ENCODE data around the gene FBLN7.

The FBLN7 gene

GRCh38 chr2:112152476-112153178, 14.4 kb downstream of the FBLN7 start:
- Mint-ChIP-seq H3K4me1 (peaks cover 27% of the 10 kb centered on the region), H3K36me3 (ENCODE audit: low read depth) (no peaks in the 10 kb centered on the region), H3K4me3 (no peak overlapping the region), H3K27ac (no peak overlapping the region), H3K27me3 (ENCODE audit: low read depth) (peaks cover 5% of the 10 kb centered on the region), H3K9me3 (no peaks in the 10 kb centered on the region)
- TF ChIP-seq CTCF (IDR thresholded peaks at IDR 0.05; ENCODE audit: unreplicated experiment in 3 of 3), result no peak

- TF ChIP-seq CTCF (IDR thresholded peaks at IDR 0.05; ENCODE audit: unreplicated experiment in 3 of 3), result no peak
- Mint-ChIP-seq H3K4me3 (no peak overlapping the region), H3K27ac (no peak overlapping the region), H3K4me1 (peaks cover 22% of the 10 kb centered on the region), H3K27me3 (ENCODE audit: low read depth) (peaks cover 5% of the 10 kb centered on the region), H3K36me3 (ENCODE audit: low read depth) (no peaks in the 10 kb centered on the region), H3K9me3 (no peaks in the 10 kb centered on the region)
These were observed 14.9 kb downstream of the FBLN7 start for GRCh38 chr2:112153179-112153490.

DNA sequence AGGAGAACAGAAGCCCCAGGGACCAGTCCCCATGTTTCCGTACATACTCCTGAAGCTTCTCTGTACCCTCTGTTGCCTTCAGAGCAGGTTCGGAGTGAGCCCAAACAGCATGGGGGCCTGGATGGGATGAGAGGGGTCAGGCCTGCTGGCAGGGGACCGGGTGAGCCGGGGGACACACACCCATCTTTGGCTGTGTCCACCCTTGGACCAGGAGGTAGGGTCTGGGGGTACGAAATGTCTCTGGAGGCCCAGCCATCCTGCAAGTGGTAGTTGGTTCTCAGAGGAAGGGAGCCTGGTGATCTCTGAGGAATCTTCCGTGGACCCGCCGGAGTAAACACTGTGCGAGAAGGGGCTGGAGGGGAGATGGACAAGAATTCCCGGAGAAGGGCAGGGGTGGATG, 15.3 kb downstream of the FBLN7 start:
- Mint-ChIP-seq H3K4me3 (no peak overlapping the region), H3K9me3 (no peaks in the 10 kb centered on the region), H3K4me1 (peaks cover 19% of the 10 kb centered on the region), H3K27ac (no peak overlapping the region), H3K27me3 (ENCODE audit: low read depth) (peaks cover 4% of the 10 kb centered on the region), H3K36me3 (ENCODE audit: low read depth) (no peaks in the 10 kb centered on the region)
- TF ChIP-seq CTCF (IDR thresholded peaks at IDR 0.05; ENCODE audit: unreplicated experiment in 3 of 3), result no peak

DNA sequence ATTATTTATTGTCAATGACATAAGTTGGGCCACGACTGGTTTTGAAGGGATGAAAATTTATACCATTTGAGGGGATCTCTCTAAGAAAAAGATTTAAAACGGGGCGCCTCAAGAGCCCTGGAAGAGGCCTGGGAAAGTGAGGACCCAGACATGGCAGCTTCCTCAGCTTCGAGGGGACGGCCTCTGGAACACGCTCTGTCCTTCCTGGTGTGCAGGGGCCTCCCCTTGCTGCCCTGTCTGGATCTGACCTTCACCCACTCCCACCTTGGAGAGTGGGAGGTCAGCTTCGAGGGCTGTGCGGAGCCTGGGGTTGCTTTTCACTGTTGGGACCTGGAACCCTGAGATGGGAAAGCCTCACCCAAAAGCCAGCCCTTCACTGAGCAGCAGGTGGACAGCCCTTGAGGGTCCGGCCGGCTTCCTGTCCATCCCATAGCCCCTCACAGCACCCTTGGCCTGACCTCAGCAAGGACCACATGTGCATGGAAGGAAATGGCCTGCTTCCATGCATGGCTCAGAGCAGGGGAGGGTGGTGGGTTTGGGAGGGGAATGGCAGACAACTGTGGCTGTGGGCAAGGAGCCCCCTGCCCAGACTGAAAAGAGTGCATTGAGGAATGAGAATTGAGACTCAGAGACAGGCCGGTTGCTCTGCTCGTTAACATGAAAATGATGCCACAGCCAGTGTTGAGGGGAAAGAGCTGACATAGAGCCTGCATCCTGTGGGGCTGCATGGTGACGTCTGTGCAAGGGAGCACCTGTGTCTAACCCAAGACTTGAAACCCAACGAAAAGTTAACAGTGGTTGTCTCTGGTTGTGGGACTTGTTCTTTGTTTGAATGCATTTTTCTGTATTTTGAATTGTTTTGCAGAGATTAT, 16.3 kb downstream of the FBLN7 start:
- Mint-ChIP-seq H3K27ac (no peak overlapping the region), H3K9me3 (no peaks in the 10 kb centered on the region), H3K36me3 (ENCODE audit: low read depth) (peaks cover 4% of the 10 kb centered on the region), H3K4me3 (no peak overlapping the region), H3K4me1 (peaks cover 16% of the 10 kb centered on the region), H3K27me3 (ENCODE audit: low read depth) (no peaks in the 10 kb centered on the region)
- no peak for TF ChIP-seq CTCF (IDR thresholded peaks at IDR 0.05; ENCODE audit: unreplicated experiment in 3 of 3)

DNA sequence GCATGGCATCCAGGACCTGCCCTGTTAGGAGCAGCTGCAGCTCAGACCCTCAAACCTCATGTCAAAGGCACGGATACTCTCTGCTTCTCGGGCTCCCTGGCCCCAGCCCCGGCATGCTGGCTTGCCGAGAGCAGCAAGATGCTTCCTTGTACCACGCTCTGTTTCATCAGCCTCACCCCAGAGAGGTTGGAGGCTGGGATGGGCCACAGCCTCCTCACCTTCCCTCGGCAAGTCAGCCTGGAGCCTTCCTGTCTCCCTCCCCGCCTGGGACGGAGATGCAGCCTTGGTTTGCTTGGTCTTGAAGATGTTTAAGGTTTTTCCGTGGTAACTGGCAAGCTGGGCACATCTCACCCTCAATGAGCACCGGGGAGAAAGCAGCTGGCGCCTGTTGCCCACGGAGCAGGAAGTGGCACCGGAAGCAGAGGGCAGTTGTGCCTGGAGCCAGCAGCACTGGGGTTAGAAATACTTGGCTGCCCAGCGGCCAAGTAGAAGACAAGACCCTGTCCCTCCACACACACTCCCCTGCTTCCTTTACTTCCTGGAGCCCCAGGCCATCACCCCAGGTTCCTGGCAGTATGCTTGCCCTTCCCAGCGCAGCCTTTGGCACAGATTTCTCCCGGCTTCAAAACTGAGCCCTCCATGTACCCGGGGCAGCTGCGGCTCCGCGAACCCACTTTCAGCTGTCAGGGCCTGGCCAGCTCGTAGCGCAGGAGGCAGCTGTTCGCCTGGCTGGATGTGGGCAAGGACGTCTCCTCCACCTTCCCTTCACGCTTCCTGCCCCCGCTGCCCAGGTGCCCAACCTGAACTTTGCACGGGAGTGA, 17.4 kb downstream of the FBLN7 start:
- no peaks in the 10 kb centered on the region for H3K9me3 Mint-ChIP-seq
- peaks cover 4% of the 10 kb centered on the region for H3K36me3 Mint-ChIP-seq (ENCODE audit: low read depth)
- peak overlapping the region in 1 of 3 experiments; percentile 49 for H3K27ac Mint-ChIP-seq
- no peak overlapping the region for H3K4me3 Mint-ChIP-seq
- no peaks in the 10 kb centered on the region for H3K27me3 Mint-ChIP-seq (ENCODE audit: low read depth)
- peaks cover 11% of the 10 kb centered on the region for H3K4me1 Mint-ChIP-seq
- no peak for TF ChIP-seq CTCF (IDR thresholded peaks at IDR 0.05; ENCODE audit: unreplicated experiment in 3 of 3)

Measured in nephron (organoid).